ENCODE results near the gene KCNH2. TPM values are rescaled to one million over a fixed set of nuclear protein-coding genes. Genes with fewer than 3 reads are reported as not detected.

The KCNH2 gene
- total and polyA plus RNA-seq, 9 donors = 2.0 to 26.3 (median 6.7) TPM

- intact Hi-C loops (cut with DNase I) = no loop called here
- DNase-seq = no peak
- Histone ChIP-seq H3K27ac (no peak overlapping the region), H3K4me3 (no peak overlapping the region), H3K4me1 (ENCODE audit: insufficient read depth) (no peaks in the 10 kb centered on the region), H3K36me3 (no peaks in the 10 kb centered on the region), H3K9me3 (no peaks in the 10 kb centered on the region), H3K27me3 (no peaks in the 10 kb centered on the region)
- TF ChIP-seq CTCF (IDR thresholded peaks at IDR 0.05) (no peak), POLR2A (IDR thresholded peaks at IDR 0.05) (no peak), EP300 (IDR thresholded peaks at IDR 0.05) (no peak)
- 94 to 99% (median 95%) methylated on average over 10 of the region's 10 CpGs for WGBS, 3 donors
Measured at GRCh38 chr7:150916670-150917069, 61.5 kb downstream of the KCNH2 start.

- WGBS, 3 donors = 79 to 81% (median 80%) methylated on average over 6 of the region's 6 CpGs
- intact Hi-C loops (cut with DNase I) = no loop called here
- Histone ChIP-seq H3K27ac (no peak overlapping the region), H3K4me1 (ENCODE audit: insufficient read depth) (no peaks in the 10 kb centered on the region), H3K9me3 (no peaks in the 10 kb centered on the region), H3K36me3 (no peaks in the 10 kb centered on the region), H3K27me3 (no peaks in the 10 kb centered on the region), H3K4me3 (no peak overlapping the region)
- no peak for TF ChIP-seq CTCF (IDR thresholded peaks at IDR 0.05)
- DNase-seq = no peak
Measured at GRCh38 chr7:150914966-150915365, 63.2 kb downstream of the KCNH2 start.

GRCh38 chr7:150914196-150914595, 63.9 kb downstream of the KCNH2 start:
- no peaks in the 10 kb centered on the region for H3K27me3 ChIP-seq
- no peaks in the 10 kb centered on the region for H3K9me3 ChIP-seq
- H3K36me3 ChIP-seq = no peaks in the 10 kb centered on the region
- 87 to 89% (median 88%) methylated on average over 6 of the region's 6 CpGs for WGBS, 3 donors
- H3K4me3 ChIP-seq = no peak overlapping the region
- no peak overlapping the region for H3K27ac ChIP-seq
- no peaks in the 10 kb centered on the region for H3K4me1 ChIP-seq (ENCODE audit: insufficient read depth)
- DNase-seq = no peak
- no peak for TF ChIP-seq POLR2A (IDR thresholded peaks at IDR 0.05)
- no peak for TF ChIP-seq EP300 (IDR thresholded peaks at IDR 0.05)
- TF ChIP-seq CTCF (IDR thresholded peaks at IDR 0.05) = no peak
- intact Hi-C loops (cut with DNase I) = no loop called here

DNA sequence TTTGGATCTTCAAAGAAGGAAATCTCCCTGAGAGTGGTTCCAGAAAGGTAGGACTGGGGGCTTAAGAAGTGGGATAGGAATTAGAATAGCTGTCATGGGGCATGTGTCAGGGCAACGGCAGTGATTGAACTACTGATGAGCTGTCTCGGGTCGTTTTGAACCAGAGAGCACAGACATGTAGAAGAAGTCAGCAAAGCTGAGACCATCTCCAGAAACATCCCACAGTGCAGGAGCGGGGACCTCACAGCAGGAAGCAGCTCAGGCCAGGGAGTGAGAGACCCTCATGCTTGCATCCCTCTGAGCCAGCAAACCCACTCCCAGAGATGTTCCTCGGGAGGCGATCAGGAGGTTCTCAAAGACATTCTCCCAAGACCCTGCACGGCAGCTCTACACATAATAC, 65.7 kb downstream of the KCNH2 start:
- Histone ChIP-seq H3K4me3 (no peak overlapping the region), H3K36me3 (no peaks in the 10 kb centered on the region), H3K27ac (no peak overlapping the region), H3K9me3 (no peaks in the 10 kb centered on the region), H3K4me1 (ENCODE audit: insufficient read depth) (no peaks in the 10 kb centered on the region), H3K27me3 (no peaks in the 10 kb centered on the region)
- 68 to 79% (median 72%) methylated on average over 7 of the region's 7 CpGs for WGBS, 3 donors
- DNase-seq = no peak
- intact Hi-C loops (cut with DNase I) = no loop called here
- no peak for TF ChIP-seq POLR2A (IDR thresholded peaks at IDR 0.05)

GRCh38 chr7:150911590-150912267, 66.4 kb downstream of the KCNH2 start:
- no peak overlapping the region for H3K4me3 ChIP-seq
- no peaks in the 10 kb centered on the region for H3K9me3 ChIP-seq
- H3K4me1 ChIP-seq (ENCODE audit: insufficient read depth) = no peaks in the 10 kb centered on the region
- TF ChIP-seq EP300 (IDR thresholded peaks at IDR 0.05) = no peak
- no peak for TF ChIP-seq POLR2A (IDR thresholded peaks at IDR 0.05)
- TF ChIP-seq CTCF (IDR thresholded peaks at IDR 0.05) = no peak
- no peak overlapping the region for H3K27ac ChIP-seq
- intact Hi-C loops (cut with DNase I) = no loop called here
- H3K27me3 ChIP-seq = no peaks in the 10 kb centered on the region
- no peaks in the 10 kb centered on the region for H3K36me3 ChIP-seq
- DNase-seq = no peak
- 76 to 78% (median 77%) methylated on average over 11 of the region's 11 CpGs for WGBS, 3 donors
